GM18861 (cell line): ENCODE measurements around the gene KRT9.
"Not testable (repeated sequence)": the region's sequence is repeated elsewhere in the genome, so short reads cannot be mapped to it uniquely, and the experiment has no call there.

ENCODE experiments used
- ATAC-seq: cut with Tn5 transposase; IDR thresholded peaks from one replicate; pipeline ENCODE4 v1.9.1; 2021; ENCODE audit not compliant: unreplicated experiment

Gene KRT9

DNA sequence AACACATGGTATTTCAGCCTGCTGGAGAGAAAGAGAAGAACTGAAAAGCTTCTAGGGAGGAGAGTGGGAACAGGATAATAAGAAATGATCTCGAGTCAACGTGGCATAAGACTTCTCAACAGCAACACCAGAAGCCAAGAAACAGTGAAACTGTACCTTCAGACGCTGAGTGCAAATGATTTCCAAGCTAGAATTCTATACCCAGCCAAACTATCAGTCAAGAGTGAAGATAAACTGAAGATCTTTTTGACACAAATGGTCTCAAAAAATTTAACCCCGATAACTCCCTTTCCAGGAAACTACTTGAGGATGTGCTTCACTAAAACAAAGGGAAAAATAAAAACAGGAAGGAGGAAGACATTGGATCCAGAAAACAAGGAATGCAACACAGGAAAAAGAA, 35.1 kb upstream of the KRT9 start:
- ATAC-seq, result not testable (repeated sequence)

DNA sequence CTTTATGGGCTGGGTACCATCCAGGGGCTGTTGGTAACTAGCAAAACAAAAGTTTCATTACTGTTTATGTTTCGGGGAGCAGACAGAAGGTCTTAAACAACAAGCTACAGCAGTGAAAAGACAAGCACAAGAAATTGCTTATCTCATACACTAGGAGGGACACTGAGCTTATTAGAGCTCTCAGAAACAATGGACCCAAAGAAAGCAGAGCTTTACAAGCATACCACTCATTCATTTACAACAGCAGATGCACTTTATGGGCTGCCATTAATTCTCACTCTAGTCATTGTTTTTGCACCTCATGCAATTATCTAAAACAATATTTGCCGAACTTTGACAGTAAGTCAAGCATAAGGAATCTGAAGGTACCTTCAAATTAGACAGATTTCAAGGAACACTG, 30.7 kb upstream of the KRT9 start:
- ATAC-seq, result no peak

DNA sequence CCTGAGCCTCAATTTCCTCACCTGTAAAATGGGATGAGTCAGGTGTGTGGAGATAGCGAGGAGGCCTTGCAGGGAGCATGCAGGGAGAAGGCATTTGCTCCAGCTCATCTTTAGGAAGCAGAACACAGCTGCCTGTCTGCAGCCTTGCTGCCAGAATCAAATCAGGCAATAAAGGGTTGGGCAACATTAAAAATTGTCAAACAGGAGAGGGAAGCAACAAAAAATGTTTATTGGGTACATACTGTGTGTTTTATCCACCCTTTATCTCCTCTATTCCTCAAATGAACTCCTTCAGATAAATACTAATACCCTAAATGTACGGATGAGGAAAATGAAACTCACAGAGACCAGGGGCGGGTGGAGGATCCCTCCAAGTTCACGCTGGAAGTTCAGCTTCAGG, 28.5 kb upstream of the KRT9 start:
- no peak for ATAC-seq

DNA sequence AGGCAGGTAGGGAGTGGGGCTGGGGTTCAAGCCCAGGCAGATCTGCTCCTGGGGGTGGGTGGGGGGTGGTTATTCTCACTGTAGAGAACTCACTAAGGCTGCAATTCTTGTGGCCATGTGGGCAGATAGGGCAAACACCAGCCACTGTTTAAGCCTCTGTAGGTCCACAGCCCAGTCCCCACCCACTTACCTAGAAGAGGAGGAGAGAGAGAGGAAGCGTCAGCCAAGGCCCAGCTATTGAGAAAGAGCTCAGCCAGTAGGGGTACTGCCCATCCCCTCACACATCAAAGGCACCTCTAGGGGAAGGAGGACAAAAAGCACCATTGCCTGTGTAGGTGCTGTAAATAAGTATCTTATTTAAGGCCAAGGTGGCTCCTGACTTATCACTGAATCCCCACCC, 27.8 kb upstream of the KRT9 start:
- no peak for ATAC-seq

DNA sequence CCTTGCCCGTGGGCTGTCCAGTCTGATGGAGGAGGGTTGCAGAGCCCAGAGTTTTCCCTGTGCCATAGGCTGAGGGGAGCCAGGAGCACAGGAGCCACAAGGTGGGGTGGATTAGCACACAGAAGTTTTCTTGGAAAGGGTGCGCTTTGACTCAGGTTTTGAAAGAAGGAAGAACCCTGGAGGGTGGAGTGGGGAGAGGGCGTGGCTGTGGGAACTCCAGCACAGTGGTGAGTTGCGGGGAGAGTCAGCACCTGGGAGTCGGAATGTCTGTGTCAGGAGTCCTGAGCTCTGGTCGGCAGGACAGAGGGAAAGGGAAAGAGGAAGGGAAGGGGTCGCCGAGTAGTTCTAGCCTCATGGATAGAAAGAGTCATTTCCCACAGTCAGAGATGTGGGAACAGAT, 23.7 kb upstream of the KRT9 start:
- no peak for ATAC-seq

DNA sequence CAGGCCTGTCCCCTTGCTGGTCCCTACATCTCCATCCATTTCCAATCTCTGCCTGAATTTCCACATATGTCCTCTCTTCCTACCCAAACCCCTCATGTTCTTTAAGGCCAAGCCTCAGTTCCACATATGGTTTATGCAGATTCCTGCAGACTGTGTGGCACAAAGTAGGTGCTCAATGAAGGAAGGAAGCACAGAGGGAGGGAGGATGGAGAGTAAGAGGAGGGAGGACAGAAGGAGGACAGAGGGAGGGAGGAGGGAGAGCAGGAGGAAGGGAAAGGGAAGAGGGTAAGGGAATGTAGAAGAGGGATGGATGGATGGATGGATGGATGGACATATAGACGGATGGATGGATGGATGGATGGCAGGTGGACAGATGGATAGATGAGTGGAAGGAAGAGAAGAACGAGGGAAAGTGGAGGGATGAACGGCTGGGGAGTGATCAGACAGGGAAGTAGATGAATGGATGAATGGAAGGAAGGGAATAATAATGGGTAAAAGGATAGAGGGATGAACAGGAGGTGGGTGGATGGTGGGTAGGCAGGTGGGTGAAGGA, 22.6 kb upstream of the KRT9 start:
- ATAC-seq, result no peak

DNA sequence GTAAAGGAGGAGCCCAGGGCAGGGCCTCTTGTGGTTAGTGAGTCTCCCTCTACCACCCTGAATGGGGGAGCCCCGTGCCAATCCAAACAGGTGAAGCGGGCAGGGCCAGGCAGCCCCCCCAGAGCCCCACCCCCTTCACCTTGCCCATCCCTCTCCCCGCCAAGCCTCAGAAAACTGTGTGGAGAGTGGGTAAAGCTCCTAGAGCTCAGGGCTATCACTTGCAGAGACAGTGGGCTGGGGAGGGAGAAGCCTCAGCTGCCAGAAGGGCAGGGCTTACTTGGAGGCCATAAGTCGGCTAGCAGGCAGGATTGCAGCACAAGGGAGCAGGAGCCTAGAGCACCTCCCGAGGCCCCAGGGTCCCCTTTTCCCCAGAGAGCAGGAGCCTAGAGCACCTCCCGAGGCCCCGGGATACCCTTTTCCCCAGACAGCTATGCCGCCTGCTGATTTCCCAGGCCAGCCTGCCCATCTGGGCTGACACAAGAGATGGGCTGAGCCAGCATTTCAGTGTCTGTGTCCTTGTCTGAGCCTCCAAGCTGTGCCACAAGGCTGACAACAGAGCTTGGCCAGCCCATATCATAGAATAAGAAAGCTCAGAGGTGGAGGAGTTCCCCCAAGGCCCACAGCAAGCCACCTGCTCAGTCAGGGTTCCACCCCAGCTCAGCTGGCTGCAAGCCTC, 21.6 kb upstream of the KRT9 start:
- ATAC-seq, result no peak

DNA sequence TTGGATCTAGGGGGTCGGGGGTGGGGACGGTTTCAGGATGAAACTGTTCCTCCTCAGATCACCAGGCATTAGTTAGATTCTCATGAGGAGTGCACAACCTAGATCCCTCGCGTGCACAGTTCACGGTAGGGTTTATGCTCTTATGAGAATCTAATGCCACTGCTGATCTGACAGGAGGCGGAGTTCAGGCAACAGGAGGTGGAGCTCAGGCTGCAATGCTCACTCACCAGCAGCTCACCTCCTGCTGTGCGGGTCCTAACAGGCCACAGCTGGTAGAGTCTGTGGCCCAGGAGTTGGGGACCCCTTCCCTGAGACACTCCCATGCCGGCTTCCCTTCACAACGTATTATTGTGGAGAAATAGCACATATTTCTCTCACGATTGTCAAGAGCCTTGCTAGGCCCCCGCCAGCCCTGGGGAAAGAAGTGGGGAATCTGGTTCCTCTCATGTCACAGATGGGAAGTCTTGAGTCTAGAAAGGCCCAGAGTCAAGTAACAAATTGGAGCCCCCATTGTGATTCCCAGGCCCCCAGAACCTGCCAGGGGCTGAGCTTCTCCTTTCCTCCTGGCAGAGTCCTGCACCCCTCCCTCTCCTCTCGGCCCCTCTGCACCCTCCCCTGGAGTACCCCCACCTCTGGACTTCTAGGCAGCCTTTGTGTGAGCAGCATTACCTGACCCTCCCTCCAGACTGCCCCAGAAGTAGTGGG, 20.9 kb upstream of the KRT9 start:
- no peak for ATAC-seq

DNA sequence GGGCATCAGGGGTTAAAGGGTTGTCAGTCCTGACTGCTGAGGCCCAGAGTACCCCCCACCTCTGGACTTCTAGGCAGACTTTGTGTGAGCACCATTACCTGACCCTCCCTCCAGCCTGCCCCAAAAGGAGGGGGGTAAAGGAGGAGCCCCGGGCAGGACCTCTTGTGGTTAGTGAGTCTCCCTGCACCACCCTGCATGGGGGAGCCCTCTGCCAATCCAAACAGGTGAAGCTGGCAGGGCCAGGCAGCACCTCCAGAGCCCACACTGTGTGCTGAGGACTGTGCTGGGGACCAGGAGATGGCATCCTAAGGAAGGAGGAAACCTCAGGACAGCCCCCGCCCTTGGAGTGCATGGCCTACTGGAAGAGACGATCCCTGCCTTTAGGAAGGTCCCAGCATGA, 17.4 kb upstream of the KRT9 start:
- no peak for ATAC-seq

DNA sequence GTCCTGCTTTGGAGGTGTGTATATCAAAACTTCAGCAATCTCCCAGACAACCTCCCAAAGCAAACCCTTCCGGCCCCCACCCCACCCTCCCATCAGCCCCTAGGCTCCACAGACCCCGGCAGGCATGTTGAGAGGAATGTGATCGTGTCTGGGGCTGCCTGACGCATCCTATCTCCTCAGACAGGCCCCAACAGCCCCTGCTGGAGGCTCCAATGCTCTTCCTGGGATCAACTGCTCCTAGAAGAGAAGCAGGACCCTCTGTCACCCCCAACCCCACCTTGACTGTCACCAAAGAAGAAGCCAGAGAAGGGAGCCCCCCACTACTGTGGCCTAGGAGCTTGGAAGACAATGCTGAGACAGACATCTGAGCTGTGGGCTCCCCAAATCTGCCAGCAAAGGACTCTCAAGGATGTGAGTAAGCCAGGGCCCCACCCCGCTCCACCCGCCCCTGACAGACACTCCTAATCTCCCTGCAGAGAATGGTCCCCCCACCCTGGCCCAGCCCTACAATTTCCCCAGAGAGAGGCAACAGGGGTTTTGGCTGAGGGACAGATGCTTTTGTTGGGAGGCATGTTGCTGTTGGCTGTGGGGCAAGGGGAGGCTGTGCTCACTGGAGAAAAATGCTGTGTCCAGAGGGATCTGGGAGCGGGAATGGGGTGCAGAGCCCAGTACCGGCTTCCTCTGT, 16.4 kb upstream of the KRT9 start:
- ATAC-seq, result no peak

DNA sequence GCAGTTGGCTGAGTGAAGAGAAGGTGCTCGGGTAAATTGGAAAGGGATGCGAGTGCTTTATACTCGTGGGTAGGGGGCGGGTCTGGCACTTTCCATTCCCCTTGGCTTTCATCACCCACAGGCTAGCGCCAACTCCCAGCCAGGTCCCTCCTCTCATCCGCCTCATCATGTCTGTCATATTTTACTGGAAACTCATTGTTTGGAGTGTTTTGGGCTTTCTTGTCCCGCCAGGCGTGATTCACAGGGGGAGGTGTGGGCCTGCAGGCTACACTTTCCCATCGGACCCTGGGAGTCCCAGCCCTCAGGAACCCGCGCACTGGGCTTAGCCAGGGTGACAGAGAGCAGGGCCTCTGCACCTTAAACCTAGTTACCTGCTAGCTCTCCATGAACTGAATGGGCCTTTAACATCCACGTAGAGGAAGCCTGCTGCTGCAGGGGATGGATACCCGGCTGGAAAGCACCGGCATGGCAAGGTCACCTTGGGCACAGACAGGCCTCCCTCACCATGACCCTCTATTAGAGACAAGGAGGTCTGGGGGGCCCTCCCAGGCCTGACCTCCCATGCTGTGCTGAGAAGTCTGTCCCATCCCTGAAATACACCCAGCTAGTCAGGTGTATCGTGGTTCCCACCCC, 15.1 kb upstream of the KRT9 start, which contains the start of gene KRT14:
KRT14 (minus strand) TSS at position 33 of the 633 bp plus-strand sequence. CDS start 61 bp downstream, outside the sequence.
- ATAC-seq, result no peak

DNA sequence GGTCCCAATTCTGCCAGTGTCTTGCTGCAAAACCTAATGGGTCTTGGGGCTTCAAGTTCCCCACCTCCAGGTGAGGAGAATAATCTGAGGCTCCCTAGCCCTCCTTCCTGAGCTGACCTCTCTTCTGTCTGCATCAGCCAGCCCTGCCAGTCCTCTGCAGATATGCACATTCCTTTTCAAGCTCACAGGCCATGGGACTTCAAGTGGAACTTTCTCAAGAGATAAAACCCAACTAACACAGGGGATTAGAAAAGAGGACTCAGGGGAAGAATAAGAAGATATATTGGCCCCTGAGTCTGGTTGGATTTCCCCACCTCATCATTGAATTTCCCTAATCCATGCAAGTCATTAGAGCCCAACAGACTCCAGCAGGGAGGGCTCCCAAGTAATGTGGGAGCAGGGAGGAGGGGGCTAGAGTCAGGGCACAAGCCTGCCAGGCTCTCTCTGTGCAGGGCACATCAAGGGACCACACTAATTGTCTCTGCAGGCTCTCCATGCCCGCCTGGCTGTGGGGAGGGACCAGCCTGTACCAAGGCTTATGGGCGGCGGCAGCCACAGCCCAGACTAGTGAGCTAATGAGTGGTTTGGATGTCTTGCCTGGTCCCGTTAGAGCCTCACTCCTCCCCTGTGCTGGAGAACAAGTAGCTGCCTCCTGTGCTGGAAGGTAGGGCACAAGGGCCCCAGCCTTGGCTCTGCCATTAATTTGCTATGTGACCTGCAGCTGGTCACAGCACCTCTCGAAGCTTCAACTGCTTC, 13.6 kb upstream of the KRT9 start:
- ATAC-seq, result no peak

DNA sequence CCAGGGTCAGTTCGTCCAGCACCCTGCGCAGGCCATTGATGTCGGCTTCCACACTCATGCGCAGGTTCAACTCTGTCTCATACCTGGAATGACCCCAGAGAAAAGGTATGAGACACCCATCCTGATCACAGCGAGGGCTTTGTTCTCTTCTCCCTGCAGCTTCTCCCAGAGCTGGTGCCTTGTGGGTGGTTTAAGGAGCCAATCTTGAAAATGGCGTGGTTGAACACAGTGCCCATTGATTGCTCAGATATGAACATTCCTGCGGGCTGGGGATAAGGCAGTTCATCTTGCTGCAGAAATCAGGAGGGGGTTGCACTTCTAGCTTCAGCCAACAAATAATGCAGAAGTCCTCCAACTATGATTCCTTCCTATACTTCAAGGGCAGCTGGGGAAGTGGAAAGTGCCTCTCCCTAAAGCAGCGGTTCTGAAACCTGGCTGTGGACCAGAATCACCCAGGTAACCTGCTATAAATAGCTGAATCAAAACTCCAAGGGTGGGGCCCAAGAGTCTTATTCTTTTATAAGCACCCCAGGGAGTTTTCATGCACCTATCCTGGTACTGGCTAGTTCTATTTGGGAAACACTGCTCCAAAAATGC, 12.6 kb upstream of the KRT9 start:
- not testable (repeated sequence) for ATAC-seq

DNA sequence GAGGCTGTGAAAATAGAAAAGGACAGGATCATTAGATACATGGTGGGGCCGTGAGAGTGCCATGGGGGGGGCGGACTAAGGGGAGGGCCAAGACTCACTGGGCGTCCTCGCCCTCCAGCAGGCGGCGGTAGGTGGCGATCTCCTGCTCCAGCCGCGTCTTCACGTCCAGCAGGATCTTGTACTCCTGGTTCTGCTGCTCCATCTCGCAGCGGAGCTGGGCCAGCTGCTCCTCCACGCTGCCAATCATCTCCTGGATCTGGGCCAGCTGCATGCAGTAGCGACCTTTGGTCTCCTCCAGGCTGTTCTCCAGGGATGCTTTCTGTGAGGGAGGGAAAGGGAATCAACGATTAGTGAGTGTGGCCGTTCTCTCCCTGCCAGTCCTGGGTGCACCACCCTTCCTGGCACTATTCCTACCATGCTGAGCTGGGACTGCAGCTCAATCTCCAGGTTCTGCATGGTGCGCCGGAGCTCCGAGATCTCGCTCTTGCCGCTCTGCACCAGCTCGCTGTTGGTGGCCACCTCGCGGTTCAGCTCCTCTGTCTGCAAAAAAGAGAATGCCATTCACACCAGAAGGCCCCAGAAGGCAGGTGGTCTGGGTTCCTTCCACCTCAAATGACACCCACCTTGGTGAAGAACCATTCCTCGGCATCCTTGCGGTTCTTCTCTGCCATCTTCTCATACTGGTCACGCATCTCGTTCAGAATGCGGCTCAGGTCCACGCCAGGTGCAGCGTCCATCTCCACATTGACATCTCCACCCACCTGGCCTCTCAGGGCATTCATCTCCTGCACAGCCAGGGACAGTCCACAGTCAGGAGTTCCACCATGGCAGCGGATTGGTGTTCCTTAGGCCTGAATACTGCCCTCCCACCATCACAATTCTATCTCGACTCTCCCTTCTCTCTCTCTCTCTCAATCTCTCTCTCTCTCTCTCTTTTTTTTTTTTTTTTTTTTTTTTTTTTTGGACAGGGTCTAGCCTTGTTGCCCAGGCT, 11.6 kb upstream of the KRT9 start:
- ATAC-seq, result no peak

DNA sequence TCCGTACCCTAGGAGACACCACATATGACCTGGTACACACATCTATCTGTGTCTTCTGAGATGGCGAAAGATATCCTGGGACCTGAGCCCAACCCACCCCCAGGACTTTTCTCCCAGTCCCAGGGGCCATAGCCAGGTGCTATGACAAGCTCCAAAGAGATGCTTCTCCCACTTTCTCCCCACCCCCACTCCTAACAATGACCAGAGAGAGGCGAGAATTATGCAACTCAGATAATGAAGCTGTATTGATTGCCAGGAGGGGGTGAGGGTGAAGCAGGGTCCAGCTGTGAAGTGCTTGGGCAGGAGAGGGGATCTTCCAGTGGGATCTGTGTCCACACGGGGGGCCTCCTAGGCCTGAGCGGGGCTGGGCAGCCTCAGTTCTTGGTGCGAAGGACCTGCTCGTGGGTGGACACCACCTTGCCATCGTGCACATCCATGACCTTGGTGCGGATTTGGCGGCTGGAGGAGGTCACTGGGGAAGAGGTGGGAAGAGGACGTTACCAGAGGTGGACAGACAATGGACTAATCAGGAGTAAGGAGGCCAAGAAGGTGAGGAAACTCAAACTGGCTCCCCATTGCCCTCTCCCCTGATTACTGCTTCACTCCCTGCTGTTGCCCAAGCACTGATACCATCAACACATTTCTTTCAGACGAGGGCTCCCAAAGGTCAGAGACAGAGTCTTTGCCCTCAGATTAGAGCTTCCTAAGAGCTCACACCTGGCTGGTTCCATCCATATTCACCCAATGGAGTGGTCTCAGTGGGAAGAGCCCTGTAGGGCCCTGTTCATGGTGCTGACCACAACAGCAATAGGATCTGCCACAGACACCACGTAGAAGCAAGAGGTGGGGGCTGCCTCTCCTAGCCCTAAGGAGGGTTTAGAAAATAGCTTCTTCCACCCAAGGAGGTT, 10.5 kb upstream of the KRT9 start:
- ATAC-seq, result not testable (repeated sequence)

DNA sequence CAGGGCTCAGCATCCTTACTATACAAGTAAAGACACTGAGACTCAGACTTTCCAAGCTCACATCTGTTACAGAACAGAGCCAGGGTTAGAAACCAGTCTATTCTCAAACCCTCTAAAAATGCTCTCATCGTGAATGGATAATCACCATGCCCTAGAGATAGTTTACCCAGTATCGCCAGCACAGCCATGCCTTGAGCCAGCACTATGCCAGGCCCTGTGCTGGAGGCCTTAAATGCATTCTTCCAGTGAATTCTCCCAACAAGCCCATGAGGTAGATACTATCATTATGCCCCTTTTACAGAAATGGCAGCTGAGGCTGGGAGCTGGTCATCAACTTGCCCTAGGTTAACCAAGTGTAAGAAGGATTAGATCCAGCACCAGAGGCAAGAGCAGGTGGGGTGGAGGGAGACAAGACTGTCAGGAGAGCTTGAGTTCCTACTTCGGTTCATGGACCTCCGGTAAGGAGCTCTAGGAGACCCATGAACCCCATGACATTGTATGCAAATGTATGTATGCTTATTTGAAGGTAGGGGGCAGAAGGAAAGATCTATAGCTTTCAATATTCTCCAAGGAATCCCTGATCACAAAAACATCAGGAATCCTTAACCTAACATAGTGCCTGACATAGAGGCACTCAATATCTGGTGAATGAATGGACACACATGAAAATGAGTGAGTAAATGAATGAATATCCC, 9.7 kb upstream of the KRT9 start:
- ATAC-seq, result no peak

DNA sequence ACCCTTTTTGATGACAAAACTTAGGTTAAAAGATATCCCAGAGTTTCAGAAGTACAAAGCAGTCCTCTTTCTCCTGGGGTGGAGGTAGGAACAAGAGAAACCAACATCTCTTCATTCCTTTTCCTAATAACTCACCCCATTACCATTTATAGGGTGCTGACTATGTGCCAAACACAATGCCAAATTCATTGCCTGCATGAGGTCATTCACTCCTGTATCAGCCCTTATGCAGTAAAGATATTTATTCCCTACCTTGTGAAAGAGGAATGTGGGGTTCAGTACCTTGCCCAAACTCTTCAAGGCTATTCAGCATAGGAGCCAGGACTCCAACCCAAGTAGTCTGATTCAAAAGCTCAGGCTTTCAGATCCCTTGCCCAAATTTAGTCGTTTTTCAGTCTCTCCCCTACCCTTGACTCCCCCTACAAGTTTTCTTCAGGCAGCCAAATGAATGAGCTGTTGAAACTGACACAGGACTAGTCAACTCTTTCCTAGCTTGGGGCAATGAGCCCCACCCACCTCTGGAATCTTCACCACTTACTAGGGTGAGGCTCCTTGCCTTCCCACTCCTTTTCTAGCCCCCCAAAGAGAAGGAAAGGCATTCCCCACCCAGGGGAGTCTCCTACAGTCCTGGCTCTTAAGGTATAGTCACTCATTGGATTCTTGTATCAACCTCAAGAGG, 9.0 kb upstream of the KRT9 start:
- ATAC-seq, result no peak
